Astrocyte of the hippocampus (primary cell): ENCODE data around the gene RAI1.

Experiments
- DNase-seq: peaks from one replicate; pipeline ENCODE4 v3.0.0; 2011; ENCODE audit warnings: low read depth, low spot score

Gene RAI1

DNA sequence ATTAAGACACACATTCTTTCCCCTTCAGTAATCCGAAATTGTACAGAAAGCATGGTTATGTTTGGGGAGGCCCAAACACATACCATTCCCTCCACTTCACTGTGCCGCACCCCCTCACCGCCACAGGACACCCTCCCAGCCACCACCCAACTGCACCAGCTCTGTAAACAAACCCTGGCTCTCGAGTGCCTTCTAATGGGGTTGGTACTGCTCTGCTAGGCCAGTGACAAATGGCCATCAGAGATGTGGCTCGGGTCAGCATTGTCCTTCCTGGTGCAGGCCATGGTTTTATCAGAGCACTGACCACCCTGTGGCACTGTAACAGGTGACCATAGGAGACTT, 179.5 kb downstream of the RAI1 start:
- DNase-seq = no peak
